Measurements from ENCODE around the gene EPS15. TPM values are rescaled to one million over a fixed set of nuclear protein-coding genes. Genes with fewer than 3 reads are reported as not detected.

Gene EPS15
- total and polyA plus RNA-seq, 2 experiments from 2014 or later = 31.0 to 76.5 TPM

GRCh38 chr1:51372561-51372960 is 146.5 kb downstream of the EPS15 start:
- Histone ChIP-seq H3K4me1 (ENCODE audit: insufficient read depth) (no peaks in the 10 kb centered on the region), H3K4me2 (no peak overlapping the region), H3K27ac (ENCODE audit: low read depth) (no peak overlapping the region), H3K9me2 (ENCODE audit: insufficient read depth) (no peaks in the 10 kb centered on the region), H3K4me3 (no peak overlapping the region), H4K20me1 (replicated peaks; ENCODE audit: insufficient read depth) (no peaks in the 10 kb centered on the region; the same call in 1 of the 2 replicates), H3F3A (replicated peaks; ENCODE audit: low read depth) (no peaks in the 10 kb centered on the region), H3K79me2 (replicated peaks; ENCODE audit: insufficient read depth) (no peaks in the 10 kb centered on the region), H2AFZ (no peak overlapping the region), H3K27me3 (ENCODE audit: insufficient read depth) (no peaks in the 10 kb centered on the region), H3K36me3 (ENCODE audit: insufficient read depth) (peaks cover 12% of the 10 kb centered on the region; the same call in 1 of the 2 replicates)
- Mint-ChIP-seq H3K9me3 (no peaks in the 10 kb centered on the region), H3K27me3 (ENCODE audit: insufficient read depth, low read depth, poor library complexity) (no peaks in the 10 kb centered on the region), H3K36me3 (ENCODE audit: low read depth) (peaks cover 38% of the 10 kb centered on the region), H3K27ac (no peak overlapping the region), H3K4me1 (no peaks in the 10 kb centered on the region), H3K4me3 (no peak overlapping the region)
- ATAC-seq (no peak), DNase-seq (ENCODE audit: low spot score) (no peak)
- no peak for TF ChIP-seq EZH2phosphoT487 (IDR thresholded peaks at IDR 0.05; ENCODE audit: unreplicated experiment)
- TF ChIP-seq STAT1 (IDR thresholded peaks at IDR 0.05; ENCODE audit: unreplicated experiment) = no peak
- TF ChIP-seq REST (IDR thresholded peaks at IDR 0.05; ENCODE audit: unreplicated experiment) = no peak
- no peak for TF ChIP-seq JUNB (IDR thresholded peaks at IDR 0.05; ENCODE audit: unreplicated experiment)
- no peak for TF ChIP-seq ZNF114 (CRISPR knock-in tag; IDR thresholded peaks at IDR 0.05)
- no peak for TF ChIP-seq EZH2 (IDR thresholded peaks at IDR 0.05; ENCODE audit: low read depth, unreplicated experiment)
- TF ChIP-seq POLR2AphosphoS5 (IDR thresholded peaks at IDR 0.05; ENCODE audit: low read depth) = no peak
- no peak for TF ChIP-seq NANOG (IDR thresholded peaks at IDR 0.05; ENCODE audit: borderline replicate concordance)
- TF ChIP-seq ZNF462 (CRISPR knock-in tag; IDR thresholded peaks at IDR 0.05) = no peak
- TF ChIP-seq CTCF (conservative IDR thresholded peaks at IDR 0.05; ENCODE audit: low read depth in 2 of 2) = no peak
- TF ChIP-seq ZNF331 (CRISPR knock-in tag; IDR thresholded peaks at IDR 0.05; ENCODE audit: low read depth) = no peak
- no peak for TF ChIP-seq CREB1 (CRISPR knock-in tag; IDR thresholded peaks at IDR 0.05; ENCODE audit: low read depth)
- TF ChIP-seq ETS1 (IDR thresholded peaks at IDR 0.05) = no peak
